ENCODE results near the gene RAB6A. TPM values are rescaled to one million over a fixed set of nuclear protein-coding genes. Genes with fewer than 3 reads are reported as not detected.
A peak's percentile ranks its signal among the peaks of the same experiment; 100 is the strongest.
"Not testable (repeated sequence)": the region's sequence is repeated elsewhere in the genome, so short reads cannot be mapped to it uniquely, and the experiment has no call there.

RAB6A gene
- total RNA-seq, 2 donors from 2014 or later = 92.0 to 124 TPM

GRCh38 chr11:73784734-73785133, 23.9 kb upstream of the RAB6A start:
- Mint-ChIP-seq H3K36me3 (no peaks in the 10 kb centered on the region), H3K9me3 (no peaks in the 10 kb centered on the region), H3K4me3 (no peak overlapping the region), H3K27ac (peak overlapping the region in 1 of 2 donors; percentile 3), H3K27me3 (peaks cover 0 to 9% of the 10 kb centered on the region in 2 donors), H3K4me1 (ENCODE audit: low read depth in 2 of 2) (peaks cover 10 to 11% of the 10 kb centered on the region in 2 donors)
- DNase-seq (ENCODE audit: low spot score) = no peak
- ATAC-seq = no peak

GRCh38 chr11:73784080-73784634, 23.3 kb upstream of the RAB6A start:
- Mint-ChIP-seq H3K9me3 (no peaks in the 10 kb centered on the region), H3K27me3 (peaks cover 0 to 9% of the 10 kb centered on the region in 2 donors), H3K27ac (no peak overlapping the region), H3K4me3 (no peak overlapping the region), H3K36me3 (no peaks in the 10 kb centered on the region), H3K4me1 (ENCODE audit: low read depth in 2 of 2) (peaks cover 11 to 12% of the 10 kb centered on the region in 2 donors)
- DNase-seq (ENCODE audit: low spot score) (no peak), ATAC-seq (no peak)

- H3K27ac Mint-ChIP-seq = no peak overlapping the region
- no peak for DNase-seq (ENCODE audit: low spot score)
These were observed 22.7 kb upstream of the RAB6A start for GRCh38 chr11:73783483-73784020.

GRCh38 chr11:73781303-73781702, 20.4 kb upstream of the RAB6A start:
- no peaks in the 10 kb centered on the region for H3K9me3 Mint-ChIP-seq
- H3K4me3 Mint-ChIP-seq = no peak overlapping the region
- H3K27me3 Mint-ChIP-seq = peaks cover 0 to 9% of the 10 kb centered on the region in 2 donors
- no peak overlapping the region for H3K27ac Mint-ChIP-seq
- H3K36me3 Mint-ChIP-seq = no peaks in the 10 kb centered on the region
- DNase-seq (ENCODE audit: low spot score) (no peak), ATAC-seq (no peak)
- H3K4me1 Mint-ChIP-seq (ENCODE audit: low read depth in 2 of 2) = peaks cover 11 to 12% of the 10 kb centered on the region in 2 donors

More at GRCh38 chr11:73783483-73784020, 22.7 kb upstream of the RAB6A start:
- Mint-ChIP-seq H3K4me1 (ENCODE audit: low read depth in 2 of 2) (peaks cover 16 to 18% of the 10 kb centered on the region in 2 donors), H3K9me3 (no peaks in the 10 kb centered on the region), H3K27me3 (peaks cover 0 to 9% of the 10 kb centered on the region in 2 donors), H3K4me3 (no peak overlapping the region), H3K36me3 (no peaks in the 10 kb centered on the region)
- ATAC-seq = no peak

- H3K4me1 Mint-ChIP-seq (ENCODE audit: low read depth in 2 of 2) = peaks cover 9 to 12% of the 10 kb centered on the region in 2 donors
- H3K9me3 Mint-ChIP-seq = no peaks in the 10 kb centered on the region
- H3K36me3 Mint-ChIP-seq = no peaks in the 10 kb centered on the region
- H3K4me3 Mint-ChIP-seq = peak overlapping the region; percentile 95
- ATAC-seq = peak; percentile 100
- peaks cover 0 to 5% of the 10 kb centered on the region in 2 donors for H3K27me3 Mint-ChIP-seq
- H3K27ac Mint-ChIP-seq = peak overlapping the region; percentile 91 to 98
- DNase-seq (ENCODE audit: low spot score) = peak; percentile 99
These were observed 18.4 kb upstream of the RAB6A start for GRCh38 chr11:73779084-73779902.

- H3K27me3 Mint-ChIP-seq = peaks cover 20 to 23% of the 10 kb centered on the region in 2 donors
- not testable (repeated sequence) for H3K27ac Mint-ChIP-seq; H3K36me3 Mint-ChIP-seq; H3K4me3 Mint-ChIP-seq; ATAC-seq; H3K4me1 Mint-ChIP-seq (ENCODE audit: low read depth in 2 of 2); DNase-seq (ENCODE audit: low spot score); H3K9me3 Mint-ChIP-seq
These were observed 9.9 kb upstream of the RAB6A start for GRCh38 chr11:73770811-73771210.

GRCh38 chr11:73766763-73767162, 5.9 kb upstream of the RAB6A start:
- ATAC-seq = no peak
- Mint-ChIP-seq H3K4me1 (ENCODE audit: low read depth in 2 of 2) (peaks cover 0 to 4% of the 10 kb centered on the region in 2 donors), H3K4me3 (no peak overlapping the region), H3K27me3 (peaks cover 19 to 23% of the 10 kb centered on the region in 2 donors), H3K27ac (no peak overlapping the region), H3K36me3 (no peaks in the 10 kb centered on the region), H3K9me3 (no peaks in the 10 kb centered on the region)
- DNase-seq (ENCODE audit: low spot score) = no peak

- peaks cover 11 to 17% of the 10 kb centered on the region in 2 donors for H3K27me3 Mint-ChIP-seq
- H3K4me1 Mint-ChIP-seq (ENCODE audit: low read depth in 2 of 2) = peaks cover 27 to 31% of the 10 kb centered on the region in 2 donors
- ATAC-seq (no peak), DNase-seq (ENCODE audit: low spot score) (no peak)
- no peaks in the 10 kb centered on the region for H3K9me3 Mint-ChIP-seq
- no peak overlapping the region for H3K27ac Mint-ChIP-seq
- no peaks in the 10 kb centered on the region for H3K36me3 Mint-ChIP-seq
- H3K4me3 Mint-ChIP-seq = no peak overlapping the region
These were observed 1.9 kb upstream of the RAB6A start for GRCh38 chr11:73762732-73763131.

- no peaks in the 10 kb centered on the region for H3K36me3 Mint-ChIP-seq
- peak overlapping the region; percentile 79 to 82 for H3K27ac Mint-ChIP-seq
- peaks cover 29 to 35% of the 10 kb centered on the region in 2 donors for H3K4me1 Mint-ChIP-seq (ENCODE audit: low read depth in 2 of 2)
- H3K9me3 Mint-ChIP-seq = no peaks in the 10 kb centered on the region
- H3K4me3 Mint-ChIP-seq = peak overlapping the region; percentile 81
- no peak for DNase-seq (ENCODE audit: low spot score)
- ATAC-seq = peak in 1 of 2 donors; percentile 0
- peaks cover 4 to 5% of the 10 kb centered on the region in 2 donors for H3K27me3 Mint-ChIP-seq
These were observed 600 bp upstream of the RAB6A start for GRCh38 chr11:73761403-73761945.

- Mint-ChIP-seq H3K27me3 (peaks cover 0 to under 1% of the 10 kb centered on the region in 2 donors), H3K27ac (peak overlapping the region; percentile 56 to 82), H3K9me3 (no peaks in the 10 kb centered on the region), H3K4me1 (ENCODE audit: low read depth in 2 of 2) (peaks cover 32 to 35% of the 10 kb centered on the region in 2 donors), H3K36me3 (no peaks in the 10 kb centered on the region), H3K4me3 (peak overlapping the region; percentile 81)
- peak in 1 of 2 donors; percentile 6 for ATAC-seq
- DNase-seq (ENCODE audit: low spot score) = no peak
These were observed 667 bp downstream of the RAB6A start for GRCh38 chr11:73760135-73760678.

GRCh38 chr11:73759610-73760134, 1.2 kb downstream of the RAB6A start:
- H3K27me3 Mint-ChIP-seq = no peaks in the 10 kb centered on the region
- H3K36me3 Mint-ChIP-seq = no peaks in the 10 kb centered on the region
- H3K9me3 Mint-ChIP-seq = no peaks in the 10 kb centered on the region
- ATAC-seq (no peak), DNase-seq (ENCODE audit: low spot score) (no peak)
- peak overlapping the region; percentile 56 to 82 for H3K27ac Mint-ChIP-seq
- H3K4me1 Mint-ChIP-seq (ENCODE audit: low read depth in 2 of 2) = peaks cover 32 to 35% of the 10 kb centered on the region in 2 donors
- H3K4me3 Mint-ChIP-seq = peak overlapping the region; percentile 81

- Mint-ChIP-seq H3K4me1 (ENCODE audit: low read depth in 2 of 2) (peaks cover 32 to 41% of the 10 kb centered on the region in 2 donors), H3K27ac (peak overlapping the region in 1 of 2 donors; percentile 56), H3K4me3 (peak overlapping the region; percentile 81), H3K36me3 (no peaks in the 10 kb centered on the region), H3K27me3 (no peaks in the 10 kb centered on the region), H3K9me3 (no peaks in the 10 kb centered on the region)
- ATAC-seq (no peak), DNase-seq (ENCODE audit: low spot score) (no peak)
These were observed 2.4 kb downstream of the RAB6A start for GRCh38 chr11:73758451-73758850.

- no peak for DNase-seq (ENCODE audit: low spot score)
- no peaks in the 10 kb centered on the region for H3K9me3 Mint-ChIP-seq
- no peak overlapping the region for H3K27ac Mint-ChIP-seq
- no peak for ATAC-seq
- H3K4me1 Mint-ChIP-seq (ENCODE audit: low read depth in 2 of 2) = peaks cover 32 to 41% of the 10 kb centered on the region in 2 donors
- H3K4me3 Mint-ChIP-seq = no peak overlapping the region
- H3K36me3 Mint-ChIP-seq = no peaks in the 10 kb centered on the region
- H3K27me3 Mint-ChIP-seq = no peaks in the 10 kb centered on the region
These were observed 3.3 kb downstream of the RAB6A start for GRCh38 chr11:73757598-73757997.

Data from natural killer cell treated with Interleukin-12 subunit alpha and Interleukin-12 subunit beta and Interleukin-15 and Interleukin-18, amount 100 ng/mL, for 72 hours (primary cell).